GM12874 (cell line): Measurements from ENCODE around the gene SHQ1.

ENCODE experiments used
- TF ChIP-seq, protein P1 (sequence below): IDR thresholded peaks from 2 replicates; pipeline ENCODE4 v1.5.1; 2011; ENCODE audit warnings: low read depth, mild to moderate bottlenecking, control low read depth, low read length, moderate library complexity; ENCODE audit not compliant: insufficient read depth

The SHQ1 gene

DNA sequence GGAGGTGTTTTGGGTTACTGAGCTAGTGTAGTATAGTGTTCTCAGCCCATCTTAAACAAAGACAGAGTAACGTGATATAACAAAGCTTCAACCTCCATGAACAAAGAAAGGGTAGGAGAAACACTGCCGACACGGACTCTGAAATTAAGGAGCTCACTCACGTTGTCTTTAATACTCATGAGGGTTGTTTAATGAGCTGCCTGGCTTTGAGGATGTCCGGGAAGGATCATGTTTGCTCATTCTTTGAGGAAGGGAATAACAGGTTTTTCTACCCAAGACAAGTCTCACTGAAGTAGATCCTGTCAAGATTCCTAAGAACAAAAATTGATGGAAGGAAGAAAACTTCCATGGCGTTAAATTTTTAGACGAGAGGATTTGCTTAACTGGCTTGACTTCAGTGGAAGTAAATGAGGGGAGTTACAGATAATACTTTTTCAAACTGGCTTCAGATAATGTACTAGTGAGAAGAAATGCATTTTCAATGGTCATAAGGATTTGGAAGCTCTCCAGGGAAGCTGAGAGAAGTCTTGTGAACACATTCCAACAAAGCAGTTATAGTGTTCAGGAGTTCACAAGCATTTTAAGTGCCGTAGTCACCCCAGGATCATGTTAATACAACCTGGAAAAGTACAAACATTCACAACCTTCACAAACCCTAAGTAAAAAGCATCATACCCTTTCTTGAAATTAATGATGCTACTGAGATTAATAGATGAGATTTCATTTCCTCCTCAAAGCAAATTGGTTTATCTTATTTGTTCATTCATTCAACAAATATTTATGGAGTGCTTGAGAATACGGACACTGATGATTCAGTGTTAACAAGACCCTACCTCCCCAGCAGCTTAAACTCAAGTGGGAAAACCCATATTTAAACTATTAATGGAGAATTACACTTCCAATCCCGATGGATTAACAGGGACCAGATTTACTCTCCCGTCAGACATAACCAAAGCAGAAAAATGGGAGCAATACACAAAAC, 101.5 kb downstream of the SHQ1 start:
- TF ChIP-seq, protein P1, sequence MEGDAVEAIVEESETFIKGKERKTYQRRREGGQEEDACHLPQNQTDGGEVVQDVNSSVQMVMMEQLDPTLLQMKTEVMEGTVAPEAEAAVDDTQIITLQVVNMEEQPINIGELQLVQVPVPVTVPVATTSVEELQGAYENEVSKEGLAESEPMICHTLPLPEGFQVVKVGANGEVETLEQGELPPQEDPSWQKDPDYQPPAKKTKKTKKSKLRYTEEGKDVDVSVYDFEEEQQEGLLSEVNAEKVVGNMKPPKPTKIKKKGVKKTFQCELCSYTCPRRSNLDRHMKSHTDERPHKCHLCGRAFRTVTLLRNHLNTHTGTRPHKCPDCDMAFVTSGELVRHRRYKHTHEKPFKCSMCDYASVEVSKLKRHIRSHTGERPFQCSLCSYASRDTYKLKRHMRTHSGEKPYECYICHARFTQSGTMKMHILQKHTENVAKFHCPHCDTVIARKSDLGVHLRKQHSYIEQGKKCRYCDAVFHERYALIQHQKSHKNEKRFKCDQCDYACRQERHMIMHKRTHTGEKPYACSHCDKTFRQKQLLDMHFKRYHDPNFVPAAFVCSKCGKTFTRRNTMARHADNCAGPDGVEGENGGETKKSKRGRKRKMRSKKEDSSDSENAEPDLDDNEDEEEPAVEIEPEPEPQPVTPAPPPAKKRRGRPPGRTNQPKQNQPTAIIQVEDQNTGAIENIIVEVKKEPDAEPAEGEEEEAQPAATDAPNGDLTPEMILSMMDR: no peak

DNA sequence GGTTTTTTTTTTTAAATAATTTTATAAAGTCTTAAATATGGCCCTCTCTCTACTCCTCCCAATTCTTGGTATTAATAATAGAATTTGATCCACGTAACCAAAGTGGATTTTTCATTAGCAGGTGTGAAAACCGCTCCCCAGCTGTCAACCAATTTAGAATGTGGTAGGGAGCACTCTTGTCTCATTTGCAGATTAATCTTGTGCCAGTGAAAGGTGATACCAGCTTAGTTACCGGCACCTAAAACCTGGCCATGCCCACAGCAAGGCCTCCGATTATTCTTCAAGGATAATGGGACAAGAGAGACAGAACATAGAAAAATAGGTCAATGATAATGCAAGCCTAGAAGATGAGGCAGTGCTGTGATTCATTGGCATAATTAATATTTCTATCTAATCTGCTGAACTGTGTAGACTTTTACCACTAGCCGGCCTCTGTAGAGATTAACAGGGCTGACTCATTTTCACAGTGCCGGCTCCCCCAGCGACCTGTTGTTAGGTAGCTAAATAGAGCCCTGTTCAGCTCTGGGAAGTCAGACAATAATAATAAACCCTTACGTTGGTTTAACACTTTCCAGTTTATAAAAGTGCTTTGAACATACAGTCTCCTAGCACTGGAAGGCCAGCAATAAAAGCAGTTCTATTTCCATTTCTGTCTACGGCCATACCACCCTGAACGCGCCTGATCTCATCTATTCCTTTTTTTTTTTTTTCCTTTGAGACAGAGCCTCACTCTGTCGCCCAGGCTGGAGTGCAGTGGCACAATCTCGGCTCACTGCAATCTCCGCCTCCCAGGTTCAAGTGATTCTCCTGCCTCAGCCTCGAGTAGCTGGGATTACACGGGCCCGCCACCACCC, 102.9 kb downstream of the SHQ1 start:
- TF ChIP-seq, protein P1: no peak

DNA sequence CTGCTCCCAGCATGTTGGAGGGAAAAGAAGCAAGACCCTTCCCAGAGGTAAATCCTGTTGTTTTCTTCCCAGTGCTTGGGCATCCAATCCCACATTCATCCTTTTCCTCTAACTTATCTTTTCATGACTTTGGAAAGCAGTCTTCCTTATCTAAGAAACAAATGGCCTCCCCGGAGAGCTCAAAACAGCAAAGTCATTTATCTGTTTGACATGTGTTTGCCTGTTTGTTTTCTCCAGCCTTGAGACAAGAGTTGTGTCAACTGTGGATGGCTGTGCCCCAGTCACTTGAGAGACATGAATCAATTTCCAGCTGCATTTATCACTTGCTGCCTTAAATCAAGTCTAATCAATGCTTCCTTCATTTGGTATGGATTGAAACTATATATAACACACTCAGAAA, 103.9 kb downstream of the SHQ1 start:
- TF ChIP-seq, protein P1: no peak

DNA sequence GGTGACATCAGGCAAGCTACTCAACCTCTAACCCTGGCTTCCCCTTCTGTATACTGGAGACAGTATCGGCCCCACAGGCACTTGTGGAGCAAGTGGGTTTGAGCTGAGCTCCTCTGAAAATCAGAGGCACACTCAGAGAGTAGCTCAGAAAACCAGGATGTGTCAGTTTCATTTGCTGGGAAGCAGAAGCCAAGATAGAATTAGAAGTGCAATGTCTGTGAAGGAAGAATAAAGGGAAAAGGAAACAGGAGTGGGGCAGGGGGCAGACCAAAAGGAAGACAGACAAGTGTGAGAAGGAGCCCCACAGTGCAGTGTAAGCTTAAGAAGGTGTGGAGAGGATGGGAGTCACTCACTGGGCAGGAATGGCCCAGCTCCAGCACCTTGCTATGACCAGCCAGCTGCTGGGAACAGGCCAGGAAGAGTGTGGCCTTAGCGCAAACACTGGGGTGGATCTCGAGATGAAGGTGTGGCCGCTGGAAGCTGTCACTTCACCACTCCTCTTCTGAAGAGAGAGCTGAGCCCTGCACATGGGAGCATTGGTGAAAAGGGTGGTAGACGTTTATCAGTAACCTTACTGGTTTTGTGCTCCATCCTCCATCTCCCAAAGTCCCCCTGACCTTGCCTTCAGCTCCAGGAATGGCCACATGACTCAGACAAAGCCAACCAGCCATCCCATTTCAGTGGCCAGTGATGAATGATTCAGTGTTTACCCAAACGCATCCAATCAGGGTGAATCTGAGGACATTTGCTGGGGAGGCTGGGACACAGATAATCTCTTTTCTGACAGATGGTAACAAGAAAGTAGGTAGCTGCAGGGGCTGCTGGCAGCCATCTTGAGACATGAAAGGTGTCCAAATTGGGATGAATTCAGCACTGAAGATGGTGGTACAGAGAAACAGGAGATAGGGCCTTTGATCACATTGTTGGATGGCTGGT, 108.4 kb downstream of the SHQ1 start:
- TF ChIP-seq, protein P1: no peak

DNA sequence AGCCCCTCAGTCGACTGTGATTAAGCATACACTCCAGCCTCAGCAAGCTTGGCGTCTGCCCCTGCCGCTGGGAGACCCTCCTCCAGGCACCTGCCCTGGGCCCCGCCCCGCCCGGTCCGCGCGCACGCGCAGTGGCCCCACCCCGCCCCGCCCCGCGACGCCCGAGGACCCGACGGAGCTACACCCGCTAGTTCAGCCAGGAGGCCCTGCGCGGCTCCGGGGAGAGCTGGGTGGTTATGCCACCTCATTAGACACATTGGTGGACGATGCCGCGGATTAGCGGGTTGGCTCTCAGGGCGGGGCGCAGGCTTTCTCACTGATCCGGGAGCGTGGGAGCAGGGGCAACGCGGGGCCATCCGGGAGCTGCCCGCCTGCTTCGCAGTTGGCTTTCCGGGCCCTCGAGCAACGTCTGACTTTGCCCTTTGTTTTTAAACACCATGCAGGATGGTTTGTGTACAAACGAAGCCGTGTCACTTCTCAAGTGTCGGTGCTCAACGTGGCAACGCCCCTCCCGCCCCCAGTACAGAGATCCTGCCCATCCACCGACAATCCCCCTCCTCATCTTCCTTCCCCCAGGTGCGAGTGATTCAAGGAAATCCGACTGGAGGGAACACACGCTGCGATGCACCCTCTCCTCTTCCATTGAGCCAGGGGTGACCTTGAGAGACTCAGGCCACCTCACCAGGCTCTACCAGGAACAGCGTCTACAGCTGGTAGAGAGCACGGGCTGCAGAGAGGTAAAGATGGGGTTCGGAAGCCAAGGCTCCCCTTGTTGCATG, 109.3 kb downstream of the SHQ1 start:
- TF ChIP-seq, protein P1: no peak

DNA sequence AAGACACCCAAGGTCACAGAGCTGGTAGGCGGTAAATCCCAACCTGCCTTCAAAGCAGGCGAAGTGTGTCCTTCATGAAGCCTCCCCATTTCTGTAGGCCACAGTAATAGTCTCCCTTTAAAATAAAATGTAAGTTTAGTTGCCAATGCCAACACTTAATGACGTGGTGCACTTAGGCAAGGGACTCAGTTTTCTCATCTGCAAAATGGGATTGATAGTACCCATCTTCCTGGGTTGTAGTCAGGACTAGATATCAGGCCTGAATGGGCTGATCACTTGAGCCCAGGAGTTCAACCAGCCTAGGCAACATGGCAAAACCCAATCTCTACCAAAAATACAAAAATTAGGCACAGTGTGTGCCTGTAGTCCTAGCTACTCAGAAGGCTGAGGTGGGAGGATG, 114.6 kb downstream of the SHQ1 start:
- TF ChIP-seq, protein P1: no peak
